Heart left ventricle (tissue), 13 donors: ENCODE measurements around the gene CALR.

Experiments used
- POLR2A ChIP-seq, 2 donors: fragments of 450-650 bp; IDR thresholded peaks; one replicate each; pipeline ENCODE4 v1.6.1; 2017; ENCODE audit warnings: antibody characterized with exemption in 2 of 2, mild to moderate bottlenecking in 2 of 2, moderate library complexity in 2 of 2
- TF ChIP-seq, protein P1 (sequence below), 12 donors: fragments of 200-600 bp; sonication (generic) in 4 of 12; IDR thresholded peaks; one replicate each; pipeline versions ENCODE4 v1.5.0 to v1.8.0; 2018 to 2022; ENCODE audit warnings: antibody characterized with exemption in 12 of 12, mild to moderate bottlenecking in 5 of 12
- donor health status: ischemic (EF 13 %, LVEDD 7.1; RV severe dilation, severe dysfunction).
- donor health status: DM: no; HTN: yes; CAD: no.
- donor health status: DM: no; HTN: no; CAD: no.
- donor health status: ischemic (EF 25% LVEDD 6.9; RV normal size, moderate dysfunction).
- donor health status: ischemic (EF 25% LVEDD 5.7; RV mildly dilated, moderate dysfunction).
- donor health status: ischemic (EF 35%, LVEDD 5.7; RV mildly dilated, moderate dysfunction).
- donor health status: nonischemic (EF 11% LVEDD 7.7; RV severe dilation, severe dysfunction).
- donor health status: DM: yes; HTN: yes; CAD: no.
- donor health status: PGD.
- donor health status: ischemic (EF 29% LVEDD 5.4; RV normal size, mild dysfunction).
- donor health status: nonischemic (EF 23%, LVEDD 6.1; RV moderate dilation, normal function).

- no peak for TF ChIP-seq POLR2A (IDR thresholded peaks at IDR 0.05)
- TF ChIP-seq, protein P1, sequence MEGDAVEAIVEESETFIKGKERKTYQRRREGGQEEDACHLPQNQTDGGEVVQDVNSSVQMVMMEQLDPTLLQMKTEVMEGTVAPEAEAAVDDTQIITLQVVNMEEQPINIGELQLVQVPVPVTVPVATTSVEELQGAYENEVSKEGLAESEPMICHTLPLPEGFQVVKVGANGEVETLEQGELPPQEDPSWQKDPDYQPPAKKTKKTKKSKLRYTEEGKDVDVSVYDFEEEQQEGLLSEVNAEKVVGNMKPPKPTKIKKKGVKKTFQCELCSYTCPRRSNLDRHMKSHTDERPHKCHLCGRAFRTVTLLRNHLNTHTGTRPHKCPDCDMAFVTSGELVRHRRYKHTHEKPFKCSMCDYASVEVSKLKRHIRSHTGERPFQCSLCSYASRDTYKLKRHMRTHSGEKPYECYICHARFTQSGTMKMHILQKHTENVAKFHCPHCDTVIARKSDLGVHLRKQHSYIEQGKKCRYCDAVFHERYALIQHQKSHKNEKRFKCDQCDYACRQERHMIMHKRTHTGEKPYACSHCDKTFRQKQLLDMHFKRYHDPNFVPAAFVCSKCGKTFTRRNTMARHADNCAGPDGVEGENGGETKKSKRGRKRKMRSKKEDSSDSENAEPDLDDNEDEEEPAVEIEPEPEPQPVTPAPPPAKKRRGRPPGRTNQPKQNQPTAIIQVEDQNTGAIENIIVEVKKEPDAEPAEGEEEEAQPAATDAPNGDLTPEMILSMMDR (IDR thresholded peaks at IDR 0.05) = no peak
Measured at GRCh38 chr19:12967907-12968306, 29.5 kb downstream of the CALR start.
